ENCODE data around the gene KDM4B.

Gene KDM4B

DNA sequence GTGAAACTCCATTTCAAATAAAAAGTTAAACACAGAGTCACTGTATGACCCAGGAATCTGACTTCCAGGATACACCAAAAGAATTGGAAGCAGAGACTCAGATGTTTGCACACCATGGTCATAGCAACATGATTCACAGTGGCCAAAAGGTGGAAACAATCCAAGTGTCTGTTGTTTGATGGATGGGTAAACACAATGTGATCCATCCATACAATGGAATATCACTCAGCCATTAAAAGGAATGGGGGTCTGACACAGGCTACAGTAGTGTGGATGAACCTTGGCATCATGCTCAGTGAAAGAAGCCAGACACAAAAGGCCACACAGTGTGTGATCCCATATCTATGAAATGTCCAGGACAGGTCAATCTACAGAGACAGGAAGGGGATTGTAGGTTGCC is 197.3 kb downstream of the KDM4B start:
- H3K27ac ChIP-seq: no peak overlapping the region
- no peak for TF ChIP-seq ZFX (IDR thresholded peaks at IDR 0.05)

DNA sequence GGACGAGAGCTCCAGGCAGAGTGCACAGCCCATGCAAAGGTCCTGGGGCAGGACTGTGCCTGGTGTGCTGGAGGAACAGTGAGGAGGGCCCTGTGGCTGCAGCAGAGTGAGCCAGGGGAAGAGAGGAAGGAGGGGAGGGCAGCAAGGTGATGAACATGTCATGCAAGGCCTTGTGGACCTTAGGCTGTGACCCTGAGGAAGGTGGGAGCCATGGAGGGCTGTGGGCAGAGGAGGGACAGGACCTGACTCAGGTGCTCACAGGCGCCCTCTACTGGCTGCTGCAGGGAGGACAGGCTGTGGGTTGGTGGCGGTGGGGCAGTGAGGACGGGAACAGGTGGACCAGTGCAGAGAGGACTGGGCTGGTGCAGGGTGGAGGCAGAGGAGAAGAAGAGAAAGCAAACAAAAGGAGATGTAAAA is 201.4 kb downstream of the KDM4B start:
- TF ChIP-seq ZFX (IDR thresholded peaks at IDR 0.05): no peak
- TF ChIP-seq, protein P1, sequence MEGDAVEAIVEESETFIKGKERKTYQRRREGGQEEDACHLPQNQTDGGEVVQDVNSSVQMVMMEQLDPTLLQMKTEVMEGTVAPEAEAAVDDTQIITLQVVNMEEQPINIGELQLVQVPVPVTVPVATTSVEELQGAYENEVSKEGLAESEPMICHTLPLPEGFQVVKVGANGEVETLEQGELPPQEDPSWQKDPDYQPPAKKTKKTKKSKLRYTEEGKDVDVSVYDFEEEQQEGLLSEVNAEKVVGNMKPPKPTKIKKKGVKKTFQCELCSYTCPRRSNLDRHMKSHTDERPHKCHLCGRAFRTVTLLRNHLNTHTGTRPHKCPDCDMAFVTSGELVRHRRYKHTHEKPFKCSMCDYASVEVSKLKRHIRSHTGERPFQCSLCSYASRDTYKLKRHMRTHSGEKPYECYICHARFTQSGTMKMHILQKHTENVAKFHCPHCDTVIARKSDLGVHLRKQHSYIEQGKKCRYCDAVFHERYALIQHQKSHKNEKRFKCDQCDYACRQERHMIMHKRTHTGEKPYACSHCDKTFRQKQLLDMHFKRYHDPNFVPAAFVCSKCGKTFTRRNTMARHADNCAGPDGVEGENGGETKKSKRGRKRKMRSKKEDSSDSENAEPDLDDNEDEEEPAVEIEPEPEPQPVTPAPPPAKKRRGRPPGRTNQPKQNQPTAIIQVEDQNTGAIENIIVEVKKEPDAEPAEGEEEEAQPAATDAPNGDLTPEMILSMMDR (conservative IDR thresholded peaks at IDR 0.05): peak; percentile 83
- no peak overlapping the region for H3K27ac ChIP-seq

DNA sequence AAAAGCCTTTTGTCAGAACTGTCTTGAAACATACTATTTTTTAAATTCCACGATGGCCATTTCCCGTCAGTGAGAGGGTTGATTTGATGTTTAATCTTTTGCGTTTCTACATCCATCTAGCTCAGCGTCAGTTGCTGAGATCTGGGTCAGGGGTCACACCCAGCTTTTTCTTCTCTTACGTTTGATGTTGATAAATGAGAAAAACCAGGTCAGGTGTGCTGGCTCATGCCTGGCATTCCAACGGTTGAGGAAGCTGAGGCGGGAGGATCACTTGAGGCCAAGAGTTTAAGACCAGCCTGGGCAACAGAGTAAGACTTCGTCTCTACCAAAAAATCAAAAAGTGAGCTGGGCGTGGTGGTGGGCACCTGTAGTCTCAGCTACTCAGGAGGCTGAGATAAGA is 202.8 kb downstream of the KDM4B start:
- no peak overlapping the region for H3K27ac ChIP-seq
- TF ChIP-seq, protein P1 (conservative IDR thresholded peaks at IDR 0.05): no peak
- TF ChIP-seq ZFX (IDR thresholded peaks at IDR 0.05): no peak

DNA sequence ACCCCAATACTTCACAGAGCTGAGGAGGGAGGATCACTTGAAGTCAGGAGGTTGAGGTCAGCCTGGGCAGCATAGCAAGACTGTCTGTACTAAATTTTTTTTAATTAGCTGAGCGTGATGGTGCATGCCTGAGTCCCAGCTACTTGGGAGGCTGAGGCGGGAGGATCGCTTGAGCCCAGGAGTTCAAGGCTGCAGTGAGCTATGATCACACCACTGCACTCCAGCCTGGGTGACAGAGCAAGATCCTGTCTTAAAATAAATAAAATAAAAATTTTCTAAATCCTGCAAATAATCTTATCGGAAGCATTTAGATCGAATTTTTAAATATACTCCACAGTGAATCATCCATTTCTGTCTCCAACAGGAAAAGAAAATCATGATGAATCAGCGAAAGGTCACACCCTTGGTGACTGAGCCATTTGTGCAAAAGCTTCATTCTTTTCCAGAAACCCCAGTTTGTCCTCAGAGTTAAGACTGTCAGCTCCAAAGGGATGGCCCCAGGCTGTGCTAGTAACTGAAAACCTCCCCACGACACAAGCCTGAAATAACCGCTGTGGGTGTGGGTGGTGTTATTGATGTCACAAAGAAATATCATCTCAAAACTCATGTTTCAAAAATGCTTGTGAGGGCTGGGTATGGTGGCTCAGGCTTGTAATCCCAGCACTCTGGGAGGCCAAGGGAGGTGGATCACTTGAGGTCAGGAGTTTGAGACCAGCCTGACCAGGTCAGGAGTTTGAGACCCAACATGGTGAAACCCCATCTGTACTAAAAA is 204.1 kb downstream of the KDM4B start:
- no peak overlapping the region for H3K27ac ChIP-seq
- no peak for TF ChIP-seq ZFX (IDR thresholded peaks at IDR 0.05)
- TF ChIP-seq, protein P1 (conservative IDR thresholded peaks at IDR 0.05): no peak

DNA sequence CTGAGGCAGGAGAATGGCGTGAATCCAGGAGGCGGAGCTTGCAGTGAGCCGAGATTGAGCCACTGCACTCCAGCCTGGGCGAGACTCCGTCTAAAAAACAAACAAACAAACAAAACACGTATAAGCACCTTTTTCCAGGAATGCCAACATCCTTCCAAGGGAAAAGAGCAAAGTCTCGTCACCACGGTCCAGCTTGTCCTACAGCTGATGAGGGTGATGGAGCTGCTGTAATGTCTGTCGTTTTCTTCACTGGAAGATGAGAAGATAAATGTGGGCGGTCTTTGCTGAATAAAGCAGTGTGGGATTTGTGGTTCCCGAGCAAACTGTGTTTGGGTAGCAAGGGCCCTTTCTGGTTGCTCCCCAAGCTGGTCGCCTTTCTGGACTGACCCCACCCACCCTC is 205.1 kb downstream of the KDM4B start:
- TF ChIP-seq, protein P1 (conservative IDR thresholded peaks at IDR 0.05): no peak
- no peak for TF ChIP-seq ZFX (IDR thresholded peaks at IDR 0.05)
- H3K27ac ChIP-seq: no peak overlapping the region

DNA sequence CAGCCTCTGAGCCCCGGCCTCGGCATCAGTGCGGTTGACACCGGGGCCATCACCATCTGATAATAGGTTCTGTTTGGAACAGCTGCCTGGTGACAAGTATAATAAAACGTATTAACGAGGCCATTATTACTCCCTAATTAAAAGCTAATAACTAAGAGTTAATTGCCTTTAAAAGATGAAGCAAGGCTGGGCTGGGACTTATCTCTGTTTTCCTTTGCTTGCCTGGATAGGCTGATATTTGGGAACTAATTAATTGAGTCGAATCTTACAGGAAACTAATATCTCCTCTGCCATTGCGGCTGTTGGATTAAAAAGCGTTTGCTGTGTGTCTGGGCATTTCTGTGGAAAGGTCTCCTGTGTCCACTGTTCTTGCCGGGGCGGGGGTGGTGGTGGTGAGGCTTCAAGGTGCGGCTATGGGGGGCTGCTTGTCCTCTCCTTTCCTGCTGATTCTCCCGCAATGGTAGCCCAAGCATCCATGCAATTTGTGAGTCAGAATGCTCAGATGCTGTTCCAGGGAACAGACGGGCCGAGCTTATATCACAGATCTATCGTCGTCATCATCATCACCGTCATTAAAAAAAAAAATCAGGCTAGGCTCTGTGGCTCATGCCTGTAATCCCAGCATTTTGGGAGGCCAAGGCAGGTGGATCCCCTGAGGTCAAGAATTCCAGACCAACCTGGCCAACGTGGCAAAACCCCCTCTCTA is 209.0 kb downstream of the KDM4B start:
- no peak overlapping the region for H3K27ac ChIP-seq

DNA sequence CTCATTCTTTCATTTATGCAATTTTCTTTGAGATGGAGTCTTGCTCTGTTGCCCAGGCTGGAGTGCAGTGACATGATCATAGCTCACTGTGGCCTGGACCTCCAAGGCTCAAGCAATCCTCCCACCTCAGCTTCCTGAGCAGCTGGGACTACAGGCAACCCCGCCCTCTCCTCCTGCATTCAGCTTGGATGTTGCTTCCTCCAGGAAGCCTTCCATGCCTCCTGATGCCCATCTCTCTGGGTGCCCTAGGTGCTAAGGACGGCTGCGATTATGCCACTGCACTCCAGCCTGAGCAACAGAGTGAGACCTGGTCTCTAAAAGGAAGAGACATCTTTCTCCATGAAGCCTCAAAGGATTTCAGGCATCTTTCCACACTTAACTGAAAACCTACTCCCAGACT is 209.9 kb downstream of the KDM4B start:
- no peak overlapping the region for H3K27ac ChIP-seq
- TF ChIP-seq, protein P1 (conservative IDR thresholded peaks at IDR 0.05): no peak
- no peak for TF ChIP-seq ZFX (IDR thresholded peaks at IDR 0.05)

More for the DNA sequence above, 209.0 kb downstream of the KDM4B start:
- TF ChIP-seq ZFX (IDR thresholded peaks at IDR 0.05): no peak
- TF ChIP-seq, protein P1 (conservative IDR thresholded peaks at IDR 0.05): no peak

All from C4-2B (cell line).